PC-3 (cell line): ENCODE measurements around the gene SSBP2. TPM values are rescaled to one million over a fixed set of nuclear protein-coding genes. Genes with fewer than 3 reads are reported as not detected.

Source experiments
- ATAC-seq: fragments of 200-7000 bp; cut with Tn5 transposase; 2 replicates; pipeline ENCODE4 v1.9.1; 2020; ENCODE audit warnings: mild to moderate bottlenecking, moderate library complexity
- BruUV-seq: library from RNA; stranded (reverse); fragments of 400-500 nt; replicated peaks from 2 replicates; lab custom pipeline; 2021; lab: Mats Ljungman, UMichigan
- CTCF ChIA-PET: fragments of 300-600 bp; sonication (Branson Sonifier 250); formaldehyde crosslinking; loops from one replicate; lab custom pipeline; 2022; ENCODE audit warnings: antibody characterized with exemption; lab: Charles Lee
- POLR2A ChIA-PET: fragments of 300-600 bp; sonication (Branson Sonifier 250); formaldehyde crosslinking; loops from one replicate; lab custom pipeline; 2022; ENCODE audit warnings: antibody characterized with exemption; ENCODE audit not compliant: unreplicated experiment; lab: Charles Lee
- DNase-seq: peaks from one replicate; pipeline ENCODE4 v3.0.0-alpha.2; 2015
- H2AFZ ChIP-seq: fragments of 300-600 bp; sonication (generic); 2 replicates; pipeline ENCODE4 v1.6.0; 2016; ENCODE audit warnings: antibody characterized with exemption, low read length
- H3F3A ChIP-seq: fragments of 300-600 bp; sonication (generic); one replicate; pipeline ENCODE4 v1.6.0; 2017; ENCODE audit warnings: antibody characterized with exemption, low read length, control low read depth, mild to moderate bottlenecking; ENCODE audit not compliant: unreplicated experiment
- H3K27ac ChIP-seq: fragments of 300-600 bp; sonication (generic); 2 replicates; pipeline ENCODE4 v1.5.1; 2016; ENCODE audit warnings: mild to moderate bottlenecking, low read length
- H3K27me3 ChIP-seq: fragments of 300-600 bp; sonication (generic); 2 replicates; pipeline ENCODE4 v1.6.1; 2016; ENCODE audit warnings: low read length, mixed read lengths
- H3K36me3 ChIP-seq: fragments of 300-600 bp; sonication (generic); 2 replicates; pipeline ENCODE4 v1.6.1; 2016; ENCODE audit warnings: low read depth, mixed run types, low read length, mixed read lengths
- H3K4me1 ChIP-seq: fragments of 300-600 bp; sonication (generic); 2 replicates; pipeline ENCODE4 v1.5.1; 2016; ENCODE audit warnings: low read length; ENCODE audit not compliant: insufficient read depth
- H3K4me2 ChIP-seq: fragments of 300-600 bp; sonication (generic); 2 replicates; pipeline ENCODE4 v1.6.0; 2016; ENCODE audit warnings: low read length
- H3K4me3 ChIP-seq: fragments of 300-600 bp; sonication (generic); 2 replicates; pipeline ENCODE4 v1.5.1; 2016; ENCODE audit warnings: mild to moderate bottlenecking, low read length, mixed read lengths
- H3K79me2 ChIP-seq: fragments of 300-600 bp; sonication (generic); 2 replicates; pipeline ENCODE4 v1.6.1; 2017; ENCODE audit warnings: low read length, mixed read lengths
- H3K9ac ChIP-seq: fragments of 300-600 bp; sonication (generic); 2 replicates; pipeline ENCODE4 v1.6.0; 2016; ENCODE audit warnings: mild to moderate bottlenecking, low read length
- H3K9me2 ChIP-seq: fragments of 300-600 bp; sonication (generic); replicated peaks from 2 replicates; pipeline ENCODE4 v1.6.1; 2016; ENCODE audit warnings: mixed run types, low read length, mixed read lengths
- H3K9me3 ChIP-seq: fragments of 300-600 bp; sonication (generic); 2 replicates; pipeline ENCODE4 v1.6.1; 2016; ENCODE audit warnings: low read length, mixed read lengths
- H4K20me1 ChIP-seq: fragments of 300-600 bp; sonication (generic); 2 replicates; pipeline ENCODE4 v1.6.1; 2016; ENCODE audit warnings: low read length, mixed read lengths
- CTCF ChIP-seq: fragments of 300-600 bp; sonication (generic); conservative IDR thresholded peaks from 2 replicates; pipeline ENCODE4 v1.5.1; 2017; ENCODE audit warnings: antibody characterized with exemption, low read depth, mild to moderate bottlenecking, low read length
- EZH2 ChIP-seq: fragments of 300-600 bp; sonication (generic); IDR thresholded peaks from one replicate; pipeline ENCODE4 v1.6.1; 2017; ENCODE audit warnings: antibody characterized with exemption, mild to moderate bottlenecking, low read length; ENCODE audit not compliant: unreplicated experiment
- EZH2phosphoT487 ChIP-seq: fragments of 300-600 bp; sonication (generic); IDR thresholded peaks from 2 replicates; pipeline ENCODE4 v1.6.1; 2018; ENCODE audit warnings: mild to moderate bottlenecking, antibody characterized with exemption, low read length, borderline replicate concordance
- intact Hi-C: fragments of 100-400 bp; cut with micrococcal nuclease; formaldehyde crosslinking; loops from 2 replicates; pipeline ENCODE4 v1.9.0; 2023
- total RNA-seq: library from RNA; depleted of rRNA; stranded (reverse); fragments of >200 nt; gene quantifications from 2 replicates; pipeline ENCODE4 v1.2.3, GENCODE V29; 2014

SSBP2 gene
- total RNA-seq, 1 experiment from 2014 or later = 5.8 TPM

GRCh38 chr5:81728301-81728700, 22.6 kb downstream of the SSBP2 start:
- H3F3A ChIP-seq = no peaks in the 10 kb centered on the region
- H3K36me3 ChIP-seq = no peaks in the 10 kb centered on the region
- ChIA-PET POLR2A (no interaction called here), CTCF (no interaction called here)
- no peak overlapping the region for H3K27ac ChIP-seq
- no peaks in the 10 kb centered on the region for H3K9me3 ChIP-seq
- no TSS peak for BruUV-seq
- no peak for DNase-seq
- no peak overlapping the region for H3K4me3 ChIP-seq
- no peaks in the 10 kb centered on the region for H3K9me2 ChIP-seq
- intact Hi-C loops = no loop called here
- H3K27me3 ChIP-seq = no peaks in the 10 kb centered on the region
- TF ChIP-seq CTCF (no peak), EZH2phosphoT487 (no peak), EZH2 (no peak)
- H3K9ac ChIP-seq = no peak overlapping the region
- H3K4me1 ChIP-seq = no peaks in the 10 kb centered on the region
- ATAC-seq = no peak
- no peaks in the 10 kb centered on the region for H4K20me1 ChIP-seq
- H3K79me2 ChIP-seq = no peaks in the 10 kb centered on the region
- H2AFZ ChIP-seq = no peak overlapping the region
- no peak overlapping the region for H3K4me2 ChIP-seq

GRCh38 chr5:81726297-81726696, 24.6 kb downstream of the SSBP2 start:
- DNase-seq (no peak), ATAC-seq (no peak)
- Histone ChIP-seq H3K79me2 (no peaks in the 10 kb centered on the region), H3F3A (no peaks in the 10 kb centered on the region), H3K36me3 (no peaks in the 10 kb centered on the region), H4K20me1 (no peaks in the 10 kb centered on the region), H3K9ac (no peak overlapping the region), H3K4me2 (no peak overlapping the region), H3K4me3 (no peak overlapping the region), H2AFZ (no peak overlapping the region), H3K27me3 (no peaks in the 10 kb centered on the region), H3K9me2 (no peaks in the 10 kb centered on the region), H3K4me1 (no peaks in the 10 kb centered on the region), H3K9me3 (no peaks in the 10 kb centered on the region), H3K27ac (no peak overlapping the region)
- no peak for TF ChIP-seq EZH2
- TF ChIP-seq EZH2phosphoT487 = no peak
- no peak for TF ChIP-seq CTCF
- ChIA-PET POLR2A (no interaction called here), CTCF (no interaction called here)
- intact Hi-C loops = no loop called here
- no TSS peak for BruUV-seq

- Histone ChIP-seq H3K27ac (no peak overlapping the region), H3K9me2 (no peaks in the 10 kb centered on the region), H2AFZ (no peak overlapping the region), H3K27me3 (no peaks in the 10 kb centered on the region), H3K4me3 (no peak overlapping the region), H3K9ac (no peak overlapping the region), H3K9me3 (no peaks in the 10 kb centered on the region), H3K36me3 (no peaks in the 10 kb centered on the region), H3K4me1 (no peaks in the 10 kb centered on the region), H4K20me1 (no peaks in the 10 kb centered on the region), H3F3A (no peaks in the 10 kb centered on the region), H3K4me2 (no peak overlapping the region), H3K79me2 (no peaks in the 10 kb centered on the region)
- ATAC-seq (no peak), DNase-seq (no peak)
- CTCF ChIA-PET = no interaction called here
- no TSS peak for BruUV-seq
- intact Hi-C loops = no loop called here
- POLR2A ChIA-PET = no interaction called here
- no peak for TF ChIP-seq EZH2
- TF ChIP-seq CTCF = no peak
- no peak for TF ChIP-seq EZH2phosphoT487
Observed at GRCh38 chr5:81724571-81724970, 26.3 kb downstream of the SSBP2 start.
